GM18526 (cell line): ENCODE results near the gene GRIN2C.

Experiments used
- POLR2A ChIP-seq: IDR thresholded peaks from 3 replicates; pipeline ENCODE4 v1.6.1; 2011; ENCODE audit not compliant: insufficient read length; ENCODE audit errors: extremely low read depth

Gene GRIN2C

DNA sequence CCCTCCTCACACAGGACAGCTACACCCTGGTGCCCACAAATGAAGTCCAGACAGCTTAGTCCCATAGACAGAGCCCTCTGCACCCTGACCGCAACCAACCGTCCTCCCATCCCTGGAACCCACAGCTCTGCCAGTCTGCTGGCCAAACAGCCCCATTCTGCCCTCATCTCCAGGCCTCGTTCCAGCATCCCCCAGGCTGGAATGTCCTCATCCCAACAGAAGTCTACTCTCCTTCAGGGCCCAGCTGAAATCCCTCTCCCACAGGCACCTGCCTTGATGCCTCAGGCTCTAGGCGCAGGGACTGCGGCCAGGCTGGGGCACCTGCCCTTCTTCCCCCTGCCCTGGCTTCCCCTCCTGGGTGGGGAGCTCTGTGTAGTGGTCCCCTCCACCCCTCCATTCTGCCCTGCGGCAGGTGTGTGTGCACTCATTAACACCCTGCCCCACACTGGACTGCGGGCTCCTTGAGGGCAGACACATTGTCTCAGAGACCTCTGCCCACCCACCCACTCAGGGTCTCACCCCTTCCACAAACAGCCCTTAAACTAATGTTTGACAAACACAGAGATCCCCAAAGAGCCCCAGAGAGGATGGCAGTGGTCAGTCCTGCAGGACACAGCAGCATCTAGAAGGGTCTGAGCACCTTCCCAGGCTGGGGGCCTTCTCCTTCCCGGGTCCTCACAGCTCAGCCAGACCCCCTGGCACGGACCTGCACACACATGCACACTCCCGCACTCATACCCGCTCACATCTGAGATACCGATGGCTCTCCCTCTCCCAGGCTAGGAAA, 820 bp downstream of the GRIN2C start:
- TF ChIP-seq POLR2A, result no peak

GRCh38 chr17:74857191-74857590, 2.5 kb downstream of the GRIN2C start:
- no peak for TF ChIP-seq POLR2A

GRCh38 chr17:74856112-74856511, 3.6 kb downstream of the GRIN2C start:
- TF ChIP-seq POLR2A, result no peak

- no peak for TF ChIP-seq POLR2A
Measured at GRCh38 chr17:74855323-74855722, 4.4 kb downstream of the GRIN2C start.

DNA sequence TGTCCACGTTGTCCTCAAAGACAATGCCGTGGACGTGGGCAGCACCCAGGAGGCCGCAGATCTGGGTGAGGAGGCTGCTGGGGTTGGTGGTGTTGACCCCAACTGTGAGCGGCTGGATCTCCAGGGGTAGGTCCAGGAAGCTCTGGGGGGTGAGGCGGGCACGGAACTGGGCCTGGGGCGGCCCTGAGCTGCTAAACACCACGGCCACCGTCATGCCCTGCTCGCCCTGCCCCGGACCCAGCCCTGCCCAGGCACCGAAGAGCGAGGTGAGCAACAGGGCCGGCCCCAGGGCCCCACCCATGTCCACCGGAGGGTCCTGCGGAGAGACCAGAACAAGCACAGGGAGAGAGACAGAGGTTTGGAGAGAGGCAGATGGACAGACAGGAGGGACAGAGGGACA, 4.9 kb downstream of the GRIN2C start:
- TF ChIP-seq POLR2A, result no peak

DNA sequence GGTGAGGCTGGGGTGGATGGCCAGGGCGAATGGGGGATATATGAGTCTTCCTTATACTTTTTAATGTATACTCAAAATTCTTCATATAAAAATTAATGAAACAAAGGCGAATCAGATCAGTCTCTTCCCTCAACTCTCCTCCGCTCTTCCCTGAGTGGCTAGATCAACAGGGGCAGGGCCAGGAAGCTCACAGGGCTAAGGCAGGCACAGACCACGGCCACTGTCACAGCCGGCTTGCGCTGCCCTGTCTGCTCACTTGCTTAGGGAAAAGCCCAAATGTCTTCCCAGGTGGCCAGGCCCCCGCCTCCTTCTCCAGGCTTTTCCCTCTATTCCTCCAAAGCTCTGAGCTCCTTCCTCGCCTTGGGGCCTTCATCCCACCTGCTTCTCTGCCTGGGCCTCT, 6.0 kb downstream of the GRIN2C start:
- no peak for TF ChIP-seq POLR2A

DNA sequence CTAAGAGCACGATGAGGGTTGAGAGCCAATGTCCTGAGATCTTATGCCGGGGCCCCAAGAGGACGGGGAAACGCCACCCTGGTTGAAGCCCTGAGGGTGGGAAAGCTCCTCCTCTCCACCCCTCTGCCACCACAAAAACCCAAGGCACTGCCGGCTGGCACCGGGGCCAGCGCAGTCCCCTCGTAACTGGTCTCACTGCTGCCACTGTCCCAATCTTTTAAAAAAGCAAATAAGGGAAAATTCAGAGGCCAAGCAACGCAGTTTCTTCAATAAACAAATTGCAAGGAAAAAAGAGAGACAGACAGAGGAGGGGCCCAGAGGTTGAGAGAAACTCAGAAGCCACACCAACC, 6.7 kb downstream of the GRIN2C start:
- no peak for TF ChIP-seq POLR2A

DNA sequence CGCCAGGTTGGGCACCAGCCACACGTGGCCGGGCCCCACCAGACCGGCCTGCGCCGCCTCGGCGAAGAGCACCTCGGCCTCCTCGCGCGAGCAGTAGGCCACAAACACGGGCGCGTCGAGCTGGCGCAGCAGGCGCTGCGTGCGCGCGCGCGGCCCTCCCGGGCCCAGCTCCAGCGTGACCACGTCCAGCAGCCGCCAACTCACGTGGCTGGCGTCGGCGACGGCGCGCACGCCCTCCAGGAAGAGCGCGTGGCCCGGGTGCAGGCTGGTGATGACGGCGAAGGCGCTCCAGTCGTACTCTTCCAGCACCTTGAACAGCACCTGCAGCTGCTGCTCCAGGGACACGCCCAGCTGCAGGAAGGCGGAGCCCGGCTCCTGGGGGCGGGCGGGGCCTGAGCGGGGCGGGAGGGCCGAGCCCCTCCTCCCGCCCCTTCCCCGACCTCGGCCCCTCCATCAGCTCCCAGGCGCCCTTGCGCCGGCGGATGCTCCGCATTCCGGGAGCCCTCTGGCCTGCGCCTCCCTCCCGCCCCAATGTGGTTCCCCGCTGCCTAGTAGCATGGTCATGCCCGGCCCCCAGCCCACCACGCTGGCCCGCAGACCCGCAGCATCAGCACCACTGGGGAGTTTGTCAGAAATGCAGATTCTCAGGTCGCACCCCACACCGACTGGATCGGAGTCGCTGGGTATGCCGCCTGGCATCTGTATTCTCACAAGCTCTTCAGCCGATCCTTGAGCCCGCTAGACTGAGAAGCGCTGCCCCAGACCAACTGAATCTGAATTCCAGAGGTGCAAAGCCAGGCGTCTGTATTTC, 7.2 kb downstream of the GRIN2C start:
- no peak for TF ChIP-seq POLR2A

DNA sequence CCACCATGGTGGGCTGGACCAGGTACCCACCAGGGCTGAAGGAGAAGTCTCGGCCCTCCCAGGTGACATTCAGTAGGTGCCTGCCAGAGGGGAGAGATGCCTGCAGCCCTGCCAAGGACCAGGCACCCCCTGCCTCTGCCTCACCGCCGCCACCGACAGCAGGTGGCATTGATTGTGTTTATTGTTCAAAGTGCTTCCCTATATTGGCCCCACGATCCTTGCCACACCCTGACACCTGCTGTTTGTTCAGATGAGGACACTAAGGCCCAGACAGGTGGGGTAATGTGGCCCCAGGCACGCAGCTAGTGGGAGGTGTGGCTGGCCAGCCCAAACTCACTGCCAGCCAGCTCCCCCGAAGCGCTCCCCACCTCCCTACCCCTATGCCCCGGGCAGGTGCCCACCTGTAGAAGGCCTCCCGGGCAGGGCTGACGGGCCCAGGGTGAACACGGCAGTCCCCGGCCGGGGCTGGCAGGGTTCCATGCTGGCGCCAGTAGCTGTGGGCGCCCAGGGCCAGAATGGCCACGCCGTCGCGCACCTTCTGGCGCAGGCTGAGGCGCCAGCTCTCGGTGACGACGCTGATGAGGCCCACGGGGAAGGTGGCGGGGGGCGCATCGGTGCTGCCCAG, 8.0 kb downstream of the GRIN2C start:
- TF ChIP-seq POLR2A, result no peak

DNA sequence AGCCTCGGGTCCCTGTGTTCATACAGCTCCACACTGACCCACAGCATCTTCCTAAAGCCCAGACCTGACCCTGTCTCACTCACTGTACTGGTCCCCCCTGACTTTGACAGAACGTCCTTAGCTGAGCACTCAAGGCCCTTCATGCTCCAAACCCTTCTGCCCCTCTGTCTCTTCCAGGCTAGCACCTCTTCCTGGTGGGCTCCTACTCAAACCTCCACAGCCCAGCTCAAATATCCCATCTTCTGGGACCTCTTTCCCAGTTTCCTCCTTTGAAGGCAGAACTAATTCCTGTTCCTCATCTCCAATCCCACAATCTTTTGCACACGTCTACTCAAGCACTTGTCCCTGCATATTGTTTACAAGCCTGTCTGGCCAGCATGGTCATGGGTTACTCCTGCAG, 8.8 kb downstream of the GRIN2C start:
- TF ChIP-seq POLR2A, result no peak

GRCh38 chr17:74850310-74850709, 9.4 kb downstream of the GRIN2C start:
- TF ChIP-seq POLR2A, result no peak

DNA sequence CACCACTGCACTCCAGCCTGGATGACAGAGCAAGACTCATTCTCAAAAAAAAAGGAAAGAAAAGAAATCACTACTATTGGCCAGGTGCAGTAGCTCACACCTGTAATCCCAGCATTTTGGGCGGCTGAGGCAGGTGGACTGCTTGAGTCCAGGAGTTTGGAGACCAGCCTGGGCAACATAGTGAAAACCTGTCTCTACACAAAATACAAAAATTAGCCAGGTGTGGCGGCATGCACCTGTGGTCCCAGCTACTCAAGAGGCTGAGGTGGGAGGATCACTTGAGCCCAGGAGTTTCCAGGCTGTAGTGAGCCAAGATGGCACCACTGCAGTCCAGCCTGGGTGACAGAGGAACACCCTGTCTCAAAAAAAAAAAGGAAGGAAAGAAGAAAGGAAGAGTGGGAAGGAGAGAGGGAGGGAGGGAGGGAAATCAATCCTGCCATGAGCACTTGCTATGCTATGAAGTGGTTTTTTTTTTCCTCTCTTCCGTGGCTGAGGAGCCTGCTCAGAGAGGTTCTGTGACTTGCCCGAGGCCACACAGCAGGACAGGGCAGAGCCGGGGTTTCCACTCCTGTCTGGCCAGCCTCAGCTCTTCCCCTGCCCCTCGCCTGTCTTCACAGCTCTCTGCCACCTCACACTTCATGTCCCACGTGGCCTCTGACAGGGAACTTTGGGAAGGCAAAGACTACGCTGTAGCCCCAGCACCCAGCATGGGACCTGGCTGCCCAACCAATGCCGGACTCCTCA, 10.9 kb downstream of the GRIN2C start:
- TF ChIP-seq POLR2A, result no peak

DNA sequence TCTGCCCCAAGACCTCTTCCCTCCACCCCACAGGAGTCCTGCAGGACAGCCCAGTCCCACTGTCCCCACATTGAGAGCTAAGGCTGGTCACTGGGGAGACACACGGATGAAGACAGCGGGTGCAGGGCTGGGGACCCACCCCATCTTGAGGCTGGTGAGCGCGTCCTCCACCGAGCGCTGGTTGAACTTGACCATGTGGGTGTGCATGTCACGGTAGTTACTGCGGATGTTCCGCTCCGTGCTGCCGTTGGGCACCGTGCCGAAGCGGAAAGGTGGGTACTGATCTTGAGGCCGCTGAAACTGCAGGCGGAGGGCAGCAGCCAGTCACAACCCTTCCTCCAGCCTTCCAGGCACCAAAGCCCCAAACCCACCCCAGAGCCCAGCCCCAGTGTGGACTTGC, 13.1 kb downstream of the GRIN2C start:
- TF ChIP-seq POLR2A, result no peak

GRCh38 chr17:74843352-74843627, 16.4 kb downstream of the GRIN2C start:
- no peak for TF ChIP-seq POLR2A

- TF ChIP-seq POLR2A, result no peak
Measured at GRCh38 chr17:74842599-74843351, 16.9 kb downstream of the GRIN2C start.
